Neural cell (in vitro differentiated cells): ENCODE data around the gene C22orf31. TPM values are rescaled to one million over a fixed set of nuclear protein-coding genes. Genes with fewer than 3 reads are reported as not detected.

Source experiments
- H2AFZ ChIP-seq: fragments of 200-600, 300-800 bp; sonication (generic), shearing (Covaris generic); 2 replicates; pipeline ENCODE4 v1.6.0; 2014; ENCODE audit warnings: low read depth, mild to moderate bottlenecking, antibody characterized with exemption, low read length, moderate library complexity
- H3F3A ChIP-seq: fragments of 200-600 bp; shearing (Covaris generic); 2 replicates; pipeline ENCODE4 v1.6.1; 2016; ENCODE audit warnings: mild to moderate bottlenecking, moderate library complexity, mixed read lengths, antibody characterized with exemption, low read length; ENCODE audit not compliant: insufficient read depth, poor library complexity, severe bottlenecking
- H3K27ac ChIP-seq: fragments of 200-600, 300-800 bp; sonication (generic), shearing (Covaris generic); 2 replicates; pipeline ENCODE4 v1.5.1; 2014; ENCODE audit warnings: mild to moderate bottlenecking, low read length, moderate library complexity
- H3K27me3 ChIP-seq: fragments of 300-800, 200-600 bp; sonication (generic), shearing (Covaris generic); 2 replicates; pipeline ENCODE4 v1.6.0; 2014; ENCODE audit warnings: mild to moderate bottlenecking, low read depth, low read length, moderate library complexity; ENCODE audit not compliant: insufficient read depth
- H3K36me3 ChIP-seq: fragments of 300-800, 200-600 bp; sonication (generic), shearing (Covaris generic); 2 replicates; pipeline ENCODE4 v1.5.1; 2014; ENCODE audit warnings: mild to moderate bottlenecking, antibody characterized with exemption, low read length, moderate library complexity; ENCODE audit not compliant: insufficient read depth
- H3K4me2 ChIP-seq: fragments of 300-800, 200-600 bp; sonication (generic), shearing (Covaris generic); 2 replicates; pipeline ENCODE4 v1.6.0; 2014; ENCODE audit warnings: mild to moderate bottlenecking, low read length
- H3K4me3 ChIP-seq: fragments of 300-800, 200-600 bp; sonication (generic), shearing (Covaris generic); 2 replicates; pipeline ENCODE4 v1.5.1; 2014; ENCODE audit warnings: mild to moderate bottlenecking, low read length, moderate library complexity
- H3K79me2 ChIP-seq: fragments of 200-600 bp; shearing (Covaris generic); replicated peaks from 2 replicates; pipeline ENCODE4 v1.6.0; 2014; ENCODE audit warnings: mild to moderate bottlenecking, low read length, moderate library complexity; ENCODE audit not compliant: insufficient read depth
- H3K9ac ChIP-seq: fragments of 300-800, 200-600 bp; sonication (generic), shearing (Covaris generic); 2 replicates; pipeline ENCODE4 v1.6.1; 2016; ENCODE audit warnings: mild to moderate bottlenecking, low read length, mixed read lengths
- H3K9me2 ChIP-seq: fragments of 200-600 bp; shearing (Covaris generic); 2 replicates; pipeline ENCODE4 v1.6.1; 2016; ENCODE audit warnings: mild to moderate bottlenecking, low read length, mixed read lengths; ENCODE audit not compliant: insufficient read depth
- H3K9me3 ChIP-seq: fragments of 200-600, 300-800 bp; sonication (generic), shearing (Covaris generic); 2 replicates; pipeline ENCODE4 v1.6.1; 2016; ENCODE audit warnings: mild to moderate bottlenecking, mixed run types, low read length, moderate library complexity, mixed read lengths
- H4K20me1 ChIP-seq: fragments of 200-600 bp; shearing (Covaris generic); 2 replicates; pipeline ENCODE4 v1.6.1; 2016; ENCODE audit warnings: mild to moderate bottlenecking, mixed run types; ENCODE audit not compliant: insufficient read depth
- CTCF ChIP-seq: fragments of 450-650 bp; IDR thresholded peaks from 2 replicates; pipeline ENCODE4 v1.5.1; 2014; ENCODE audit warnings: antibody characterized with exemption, mild to moderate bottlenecking, moderate library complexity; ENCODE audit not compliant: poor library complexity, severe bottlenecking
- EP300 ChIP-seq: fragments of 450-650 bp; conservative IDR thresholded peaks from 2 replicates; pipeline ENCODE4 v1.6.1; 2014; ENCODE audit warnings: antibody characterized with exemption, mild to moderate bottlenecking, moderate library complexity; ENCODE audit not compliant: poor library complexity, severe bottlenecking
- EZH2 ChIP-seq: fragments of 200-600, 300-800 bp; shearing (Covaris generic), sonication (generic); IDR thresholded peaks from 2 replicates; pipeline ENCODE4 v1.6.1; 2014; ENCODE audit warnings: antibody characterized with exemption, low read length, borderline replicate concordance, mild to moderate bottlenecking; ENCODE audit not compliant: insufficient read depth, poor library complexity, severe bottlenecking
- MXI1 ChIP-seq: fragments of 450-650 bp; conservative IDR thresholded peaks from 2 replicates; pipeline ENCODE4 v1.6.1; 2014; ENCODE audit warnings: antibody characterized with exemption, mild to moderate bottlenecking; ENCODE audit not compliant: poor library complexity, severe bottlenecking
- POLR2AphosphoS5 ChIP-seq: IDR thresholded peaks from 2 replicates; pipeline ENCODE4 v1.6.1; 2012
- RAD21 ChIP-seq: fragments of 450-650 bp; conservative IDR thresholded peaks from 2 replicates; pipeline ENCODE4 v1.6.1; 2014; ENCODE audit warnings: antibody characterized with exemption, mild to moderate bottlenecking, moderate library complexity
- REST ChIP-seq: IDR thresholded peaks from 2 replicates; pipeline ENCODE4 v1.6.1; 2012; ENCODE audit warnings: borderline replicate concordance
- SMC3 ChIP-seq: fragments of 450-650 bp; conservative IDR thresholded peaks from 2 replicates; pipeline ENCODE4 v1.6.1; 2014; ENCODE audit warnings: antibody characterized with exemption, mild to moderate bottlenecking, moderate library complexity; ENCODE audit not compliant: poor library complexity
- TAF1 ChIP-seq: IDR thresholded peaks from 2 replicates; pipeline ENCODE4 v1.6.1; 2012; ENCODE audit warnings: low read depth
- polyA plus RNA-seq: library from polyadenylated mRNA; depleted of rRNA; stranded (reverse); fragments of >200 nt; gene quantifications from 2 replicates; pipeline ENCODE4 v1.2.3, GENCODE V29; 2014

The C22orf31 gene
- polyA plus RNA-seq, 1 donor from 2014 or later = not detected

GRCh38 chr22:29039148-29039547 lies 22.5 kb downstream of the C22orf31 start:
- Histone ChIP-seq H3K9ac (no peak overlapping the region), H2AFZ (no peak overlapping the region), H3K4me2 (no peak overlapping the region), H3F3A (no peaks in the 10 kb centered on the region), H3K27me3 (no peaks in the 10 kb centered on the region), H3K36me3 (no peaks in the 10 kb centered on the region), H3K9me2 (no peaks in the 10 kb centered on the region), H3K27ac (no peak overlapping the region), H3K79me2 (no peaks in the 10 kb centered on the region), H3K9me3 (no peaks in the 10 kb centered on the region), H3K4me3 (no peak overlapping the region), H4K20me1 (no peaks in the 10 kb centered on the region)
- no peak for TF ChIP-seq RAD21
- no peak for TF ChIP-seq SMC3
- TF ChIP-seq TAF1 = no peak
- no peak for TF ChIP-seq MXI1
- TF ChIP-seq EZH2 = no peak
- no peak for TF ChIP-seq REST
- no peak for TF ChIP-seq EP300
- TF ChIP-seq POLR2AphosphoS5 = no peak
- TF ChIP-seq CTCF = no peak

GRCh38 chr22:29037340-29037932 lies 24.2 kb downstream of the C22orf31 start:
- Histone ChIP-seq H3K79me2 (no peaks in the 10 kb centered on the region), H3K9me3 (no peaks in the 10 kb centered on the region), H3K9ac (no peak overlapping the region), H3K27me3 (no peaks in the 10 kb centered on the region), H3K27ac (no peak overlapping the region), H3F3A (no peaks in the 10 kb centered on the region), H3K36me3 (no peaks in the 10 kb centered on the region), H3K4me3 (no peak overlapping the region), H2AFZ (no peak overlapping the region), H4K20me1 (no peaks in the 10 kb centered on the region), H3K4me2 (no peak overlapping the region), H3K9me2 (no peaks in the 10 kb centered on the region)
- no peak for TF ChIP-seq TAF1

- Histone ChIP-seq H3K79me2 (no peaks in the 10 kb centered on the region), H3K9me3 (no peaks in the 10 kb centered on the region), H3K27me3 (peaks cover 13% of the 10 kb centered on the region), H3K36me3 (no peaks in the 10 kb centered on the region), H3F3A (no peaks in the 10 kb centered on the region), H2AFZ (no peak overlapping the region), H3K9ac (no peak overlapping the region), H3K4me2 (no peak overlapping the region), H4K20me1 (no peaks in the 10 kb centered on the region), H3K4me3 (no peak overlapping the region), H3K9me2 (no peaks in the 10 kb centered on the region), H3K27ac (no peak overlapping the region)
- TF ChIP-seq EP300 (no peak), SMC3 (no peak), REST (no peak), MXI1 (no peak), CTCF (no peak)
Observed at GRCh38 chr22:29032584-29032983, 29.0 kb downstream of the C22orf31 start.
